ENCODE results near the gene DTX3.

Gene DTX3

DNA sequence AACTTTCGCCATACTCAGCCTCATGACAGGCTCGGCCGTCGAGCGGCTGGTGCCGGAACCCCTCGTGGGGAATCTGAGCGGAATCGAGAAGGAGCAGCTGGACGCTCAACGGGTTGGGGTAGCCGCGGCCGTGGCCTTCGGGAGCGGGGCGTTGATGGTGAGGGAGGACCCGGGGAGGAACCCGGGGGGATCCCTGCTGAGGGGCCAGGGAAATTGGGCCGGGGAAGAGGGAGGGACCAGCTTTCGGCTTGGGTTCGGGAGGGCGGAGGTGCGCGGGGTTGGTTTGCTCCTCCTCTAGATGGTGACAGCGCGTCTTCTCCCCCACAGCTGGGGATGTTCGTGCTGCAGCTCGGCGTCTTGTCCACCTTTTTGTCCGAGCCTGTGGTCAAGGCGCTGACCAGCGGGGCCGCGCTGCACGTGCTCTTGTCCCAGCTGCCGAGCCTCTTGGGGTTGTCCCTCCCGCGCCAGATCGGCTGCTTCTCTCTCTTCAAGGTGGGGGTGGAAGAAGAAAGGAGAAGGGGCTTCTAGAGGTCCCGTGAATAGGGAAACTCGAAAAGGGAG is 16.4 kb downstream of the DTX3 start:
- no peak for DNase-seq

- DNase-seq: peak; percentile 17
These were observed 17.1 kb downstream of the DTX3 start for GRCh38 chr12:57621497-57622292.

DNA sequence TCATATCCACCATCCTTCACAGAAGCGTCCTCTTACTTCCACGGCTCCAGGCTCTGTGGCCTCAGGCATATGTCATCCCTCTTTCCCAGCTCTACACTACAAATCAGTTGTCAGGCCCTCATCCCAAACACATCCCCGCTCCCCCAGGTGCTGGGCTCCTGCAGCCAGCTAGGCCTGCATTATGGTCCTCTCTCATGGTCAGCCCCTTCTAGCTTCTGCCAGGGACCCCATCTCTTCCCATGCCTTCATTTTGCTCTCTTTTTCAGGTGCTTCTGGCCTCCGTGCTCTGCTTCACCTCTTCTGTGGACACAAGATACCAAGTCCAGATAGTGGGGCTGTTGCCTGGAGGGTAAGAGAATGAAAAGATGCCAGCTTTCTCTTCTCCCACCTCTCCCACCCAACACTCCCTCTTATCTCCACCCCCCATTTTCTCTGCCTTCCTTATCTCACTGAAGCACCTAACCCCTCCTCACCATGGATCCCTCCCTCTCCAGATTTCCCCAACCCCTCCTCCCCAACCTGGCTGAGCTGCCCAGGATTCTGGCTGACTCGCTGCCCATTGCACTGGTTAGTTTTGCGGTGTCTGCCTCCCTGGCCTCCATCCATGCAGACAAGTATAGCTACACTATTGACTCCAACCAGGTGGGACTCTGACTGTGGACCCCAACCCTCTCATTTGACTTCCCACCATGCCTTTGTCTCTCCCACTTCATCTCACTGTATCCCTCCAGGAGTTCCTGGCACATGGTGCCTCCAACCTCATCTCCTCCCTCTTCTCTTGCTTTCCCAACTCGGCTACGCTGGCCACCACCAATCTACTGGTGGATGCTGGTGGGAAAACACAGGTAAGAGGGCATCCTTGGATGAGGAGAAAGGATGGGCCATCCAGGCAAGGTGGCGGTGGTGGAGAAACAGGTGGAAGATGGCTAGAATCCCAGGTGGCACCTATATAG is 17.9 kb downstream of the DTX3 start:
- DNase-seq: no peak

DNA sequence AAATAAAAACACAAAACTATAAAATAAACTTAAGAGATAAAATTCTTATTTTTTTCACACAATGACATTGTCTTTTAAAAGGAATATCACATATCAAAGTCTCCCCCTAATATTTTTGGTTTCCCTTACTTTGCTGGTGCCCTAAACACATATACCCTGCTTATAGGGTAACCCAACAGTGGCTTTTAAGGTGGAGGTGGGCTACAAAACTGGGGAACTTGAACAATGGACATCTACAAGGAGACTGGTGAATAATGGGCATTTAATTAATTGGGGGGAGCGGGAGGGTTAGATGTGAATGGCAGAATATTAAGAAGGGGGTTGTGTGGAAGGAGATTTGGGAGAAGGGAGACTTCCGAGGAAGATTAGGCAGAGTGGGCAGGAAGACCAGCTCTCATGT is 18.8 kb downstream of the DTX3 start:
- no peak for DNase-seq

DNA sequence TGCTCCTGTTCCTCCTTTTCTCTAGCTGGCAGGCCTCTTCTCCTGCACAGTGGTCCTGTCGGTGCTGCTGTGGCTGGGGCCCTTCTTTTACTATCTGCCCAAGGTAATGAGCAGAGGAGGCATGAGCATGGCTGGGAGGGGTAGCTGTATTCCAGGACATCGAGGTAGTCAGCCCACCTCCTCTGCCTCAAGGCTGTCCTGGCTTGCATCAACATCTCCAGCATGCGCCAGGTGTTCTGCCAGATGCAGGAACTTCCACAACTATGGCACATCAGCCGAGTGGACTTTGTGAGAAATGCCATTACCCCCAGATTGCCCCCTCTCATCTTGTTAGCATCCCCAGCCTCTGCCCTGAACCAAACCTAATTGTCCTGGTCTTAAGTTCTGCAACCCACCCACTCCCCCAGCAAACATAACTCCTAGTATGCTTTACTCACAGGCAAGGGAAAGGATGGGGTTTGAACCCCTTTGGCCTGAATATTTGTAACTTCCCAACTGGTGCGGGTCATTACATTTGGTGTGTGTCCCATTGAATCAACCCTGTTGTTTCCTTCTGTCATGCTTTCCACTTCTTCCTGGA is 19.3 kb downstream of the DTX3 start:
- no peak for DNase-seq

DNA sequence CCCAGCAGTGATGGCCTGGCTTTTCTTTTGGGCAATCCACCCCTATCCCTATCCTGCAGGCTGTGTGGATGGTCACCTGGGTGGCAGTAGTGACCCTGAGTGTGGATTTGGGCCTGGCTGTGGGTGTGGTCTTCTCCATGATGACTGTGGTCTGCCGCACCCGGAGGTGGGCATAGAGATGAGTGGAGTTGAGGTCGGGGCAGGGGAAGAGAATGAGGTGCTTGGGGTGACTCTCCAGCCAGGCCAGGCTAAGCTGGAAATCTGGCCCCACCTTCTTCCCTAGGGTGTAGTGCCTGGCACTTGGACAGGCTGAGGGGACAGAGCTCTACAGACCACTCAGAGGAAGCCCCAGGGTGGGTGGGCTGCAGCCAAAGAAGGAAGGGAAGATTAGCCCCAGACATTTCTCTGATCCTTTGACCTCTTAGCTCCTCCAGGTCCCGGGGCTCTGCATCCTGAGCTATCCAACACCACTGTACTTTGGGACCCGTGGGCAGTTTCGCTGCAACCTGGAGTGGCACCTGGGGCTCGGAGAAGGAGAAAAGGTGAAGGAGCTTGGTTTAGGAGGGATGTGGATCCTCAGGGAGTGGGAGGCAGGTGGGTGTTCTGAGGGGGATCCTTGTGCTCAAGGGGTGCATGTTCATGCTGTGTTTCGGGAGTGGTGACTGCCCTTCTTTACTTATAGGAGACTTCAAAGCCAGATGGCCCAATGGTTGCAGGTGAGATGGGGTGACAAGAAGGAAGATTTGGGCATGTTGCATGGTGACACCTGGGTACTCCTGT is 20.0 kb downstream of the DTX3 start:
- no peak for DNase-seq

DNA sequence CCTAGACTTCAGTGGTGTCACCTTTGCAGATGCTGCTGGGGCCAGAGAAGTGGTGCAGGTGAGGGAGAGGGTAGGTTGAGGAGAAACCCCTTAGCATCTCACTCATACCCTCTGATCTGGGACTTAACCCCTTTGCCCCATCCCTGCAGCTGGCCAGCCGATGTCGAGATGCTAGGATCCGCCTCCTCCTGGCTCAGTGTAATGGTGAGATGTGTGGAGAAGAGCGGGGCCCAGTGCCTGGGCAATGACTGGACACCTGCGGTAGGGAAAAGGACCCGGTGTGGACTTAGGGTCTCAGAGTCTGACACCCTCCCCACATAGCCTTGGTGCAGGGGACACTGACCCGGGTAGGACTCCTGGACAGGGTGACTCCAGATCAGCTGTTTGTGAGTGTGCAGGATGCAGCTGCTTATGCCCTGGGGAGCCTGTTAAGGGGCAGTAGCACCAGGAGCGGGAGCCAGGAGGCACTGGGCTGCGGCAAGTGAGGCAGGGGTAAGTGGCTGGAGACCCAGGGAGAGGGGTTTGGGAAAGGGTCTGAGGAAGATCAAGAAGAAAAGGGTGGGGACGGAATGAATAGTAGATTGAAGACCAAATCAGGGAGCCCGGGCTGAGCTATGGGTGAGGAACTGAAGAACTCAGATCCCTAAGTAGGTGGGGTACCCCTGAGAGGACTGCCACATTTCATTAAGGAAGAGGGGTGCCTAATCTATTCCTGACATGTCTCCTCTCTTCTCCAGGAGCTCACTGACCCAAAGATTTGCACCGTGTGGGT is 20.8 kb downstream of the DTX3 start:
- no peak for DNase-seq

DNA sequence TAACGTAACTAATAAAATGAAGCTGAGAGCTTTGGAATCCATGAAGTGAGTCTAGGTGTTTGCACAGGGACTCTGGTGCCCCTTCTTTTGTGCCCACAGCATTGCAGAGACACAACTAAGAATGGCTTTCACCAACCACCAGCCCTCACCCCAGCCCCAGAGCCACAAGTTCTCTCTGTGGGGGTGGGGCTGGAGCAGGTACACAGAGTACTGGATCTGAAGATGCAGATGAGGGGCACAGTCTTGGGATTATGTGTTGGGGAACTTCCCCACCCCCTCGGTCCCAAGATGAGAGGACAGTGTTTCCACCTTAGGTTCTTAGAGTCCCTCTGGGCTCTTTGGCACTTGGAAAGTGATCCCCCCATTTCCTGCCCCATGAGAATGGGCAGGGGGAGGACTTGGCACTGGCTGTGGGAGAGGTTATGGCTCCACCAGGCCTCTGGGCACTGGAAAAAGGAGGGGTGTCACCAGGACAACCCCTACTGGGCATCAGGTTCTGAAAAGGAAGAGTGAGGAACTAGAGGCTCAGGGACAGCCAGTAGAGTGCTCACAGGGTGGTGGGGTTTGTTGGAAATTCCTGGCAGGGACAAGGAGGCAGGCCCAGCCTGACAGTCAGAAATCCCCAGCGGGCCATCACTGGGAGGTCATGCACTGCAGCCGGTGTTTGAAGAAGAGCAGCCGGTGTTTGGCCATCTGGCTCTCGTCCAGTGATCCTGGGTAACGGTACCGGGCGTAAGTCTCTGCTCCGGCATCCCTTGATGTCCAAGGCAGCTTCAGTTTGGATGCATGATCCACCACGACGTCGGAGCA is 21.7 kb downstream of the DTX3 start:
- no peak for DNase-seq

GRCh38 chr12:57626921-57627445 is 22.4 kb downstream of the DTX3 start:
- no peak for DNase-seq

- DNase-seq: no peak
These were observed 23.1 kb downstream of the DTX3 start for GRCh38 chr12:57627501-57628279.

DNA sequence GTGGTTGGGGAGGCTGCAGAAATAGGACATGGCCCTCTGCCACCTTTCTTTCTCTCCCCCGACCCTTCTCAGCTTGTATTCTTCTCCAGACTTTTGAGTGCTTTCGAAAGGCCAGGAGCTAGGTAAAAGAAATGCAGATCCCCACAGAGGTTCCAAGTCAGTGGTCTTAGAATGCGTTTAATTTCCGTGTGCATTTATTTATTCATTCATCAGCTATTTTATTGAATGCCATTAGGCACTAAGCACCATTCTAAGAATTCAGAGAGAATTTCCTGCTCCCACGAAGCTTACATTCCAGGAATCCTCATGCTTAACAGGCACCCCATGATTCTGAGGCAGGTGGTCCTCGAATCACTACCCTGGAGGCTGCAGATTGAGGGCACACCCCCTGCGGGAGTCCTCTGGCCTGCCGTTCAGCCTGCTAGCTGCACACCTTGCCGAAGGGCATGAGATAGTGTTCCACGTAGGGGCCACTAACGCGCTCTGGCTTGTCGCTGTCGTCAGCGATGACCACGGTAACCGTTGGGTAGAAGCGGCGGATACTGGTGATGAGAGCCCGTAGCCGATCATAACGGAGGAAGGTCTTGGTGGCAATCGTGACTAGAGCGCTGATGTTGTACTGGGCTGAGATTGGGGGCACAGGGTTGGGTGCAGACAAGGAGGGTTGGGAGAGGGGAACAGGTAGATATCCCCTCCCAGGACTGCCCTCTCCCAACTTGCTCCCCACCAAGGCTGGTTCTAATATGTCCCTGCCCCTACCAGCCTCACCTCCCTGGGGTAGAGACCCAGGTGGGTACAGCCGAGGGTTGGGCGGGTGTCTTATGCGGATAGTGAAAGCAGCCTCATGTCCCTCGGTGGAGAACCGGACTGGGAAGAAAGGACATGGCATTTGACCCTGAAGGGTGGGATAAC is 23.9 kb downstream of the DTX3 start:
- DNase-seq: no peak

DNA sequence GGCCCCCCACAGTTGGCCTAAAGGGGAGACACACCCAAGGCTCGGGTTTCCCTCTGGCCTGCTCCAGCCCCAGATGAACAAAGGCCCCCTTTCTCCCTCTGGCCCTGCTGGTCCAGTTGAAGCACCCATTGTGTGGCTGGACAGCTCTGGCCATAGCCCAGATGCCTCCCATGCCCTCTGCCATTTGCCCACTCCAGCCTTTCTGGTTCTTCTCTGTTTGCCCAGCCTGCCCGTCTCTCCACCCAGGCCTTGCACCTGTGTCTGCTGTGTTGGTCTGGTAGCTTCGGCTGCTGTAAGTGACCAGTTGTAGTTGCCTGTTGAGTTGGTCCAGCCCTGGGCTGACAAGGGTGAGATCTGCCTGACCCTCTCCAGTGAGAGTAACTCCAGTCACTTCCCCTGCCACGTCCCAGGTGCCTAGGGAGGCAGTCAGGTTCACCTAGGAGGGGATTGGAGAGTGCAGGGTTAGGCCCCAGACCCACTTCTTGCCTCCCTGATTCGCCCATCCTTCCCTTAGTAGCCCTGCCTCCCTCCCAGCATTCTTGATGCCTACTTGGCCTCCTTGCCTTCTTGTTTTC is 25.4 kb downstream of the DTX3 start:
- DNase-seq: no peak

- no peak for DNase-seq
These were observed 26.3 kb downstream of the DTX3 start for GRCh38 chr12:57630891-57631433.

DNA sequence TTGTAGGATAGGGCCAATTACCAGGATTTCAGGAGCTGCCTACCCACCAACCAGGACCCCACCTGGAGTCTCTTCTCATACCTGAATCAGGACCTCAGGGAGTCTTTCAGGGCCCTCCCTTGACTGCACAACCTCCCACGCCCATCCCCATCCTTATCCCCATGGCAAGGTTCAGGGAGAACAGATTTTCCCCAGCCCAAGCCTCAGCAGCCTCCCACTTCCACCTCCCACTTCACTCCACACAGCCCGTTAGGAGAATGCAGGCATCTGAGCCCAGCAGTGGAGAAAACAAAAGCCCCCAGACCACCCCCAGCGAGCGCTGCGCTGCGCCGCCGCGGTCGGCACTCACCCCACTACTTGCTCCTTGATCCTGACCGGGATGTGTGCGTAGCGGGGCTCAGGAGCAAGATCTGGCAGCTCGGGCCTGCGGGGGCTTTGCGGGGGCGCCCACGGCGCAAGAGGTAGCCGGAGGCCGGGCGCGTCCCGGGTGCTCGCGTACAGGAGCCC is 27.0 kb downstream of the DTX3 start:
- DNase-seq: no peak

DNA sequence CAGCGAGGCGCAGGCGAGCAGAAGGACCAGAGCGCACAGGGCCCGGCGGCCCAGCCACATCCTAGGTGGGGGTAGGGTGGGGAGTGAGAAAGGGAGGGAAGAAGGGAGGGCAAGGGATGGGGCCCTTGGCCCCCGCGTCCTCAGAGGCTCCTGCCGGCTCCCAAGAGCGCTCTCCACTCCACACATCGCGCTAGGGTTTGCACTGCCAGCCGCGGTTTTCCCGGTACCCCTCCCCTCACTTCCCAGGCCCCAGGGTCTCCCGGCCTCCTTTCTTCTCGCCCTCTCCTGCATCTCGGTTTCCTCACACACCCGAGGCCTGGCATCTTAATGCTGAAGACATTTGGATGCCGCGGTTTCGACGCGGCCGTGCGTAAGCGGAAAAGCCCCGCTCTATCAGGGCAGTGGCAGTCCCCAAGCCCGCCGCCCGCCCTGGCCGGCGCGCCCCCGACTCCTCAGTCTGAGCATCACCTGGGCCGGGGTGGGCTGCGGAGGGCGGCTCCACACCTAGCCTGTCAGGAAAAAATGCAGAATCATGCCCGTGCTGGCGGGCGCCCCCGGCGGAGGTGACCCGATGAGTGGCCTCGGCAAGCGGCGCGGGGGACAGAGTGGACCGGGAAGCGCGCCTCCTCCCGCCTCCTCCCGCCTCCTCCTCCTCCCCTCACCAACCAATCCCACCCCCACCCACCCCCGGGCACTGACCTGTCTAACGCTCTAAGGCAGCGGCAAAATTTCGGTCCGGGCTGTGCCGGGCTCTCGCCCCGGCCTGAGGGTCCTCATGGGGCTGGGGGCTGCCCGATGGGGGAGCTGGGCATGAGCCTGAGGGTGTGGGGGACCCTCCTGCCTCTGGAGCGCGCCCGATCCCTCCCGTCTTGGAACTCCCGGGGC is 27.7 kb downstream of the DTX3 start:
- no peak for DNase-seq

Measured in amniotic stem cell (primary cell).